ENCODE measurements around the gene PDE4D. TPM values are rescaled to one million over a fixed set of nuclear protein-coding genes. Genes with fewer than 3 reads are reported as not detected.
A peak's percentile ranks its signal among the peaks of the same experiment; 100 is the strongest.

The PDE4D gene
- total RNA-seq, 1 experiment from 2014 or later, result 32.5 TPM

- no peaks in the 10 kb centered on the region; the same call in 1 of the 2 replicates for H3K9me3 ChIP-seq (replicated peaks)
- H3K27ac ChIP-seq, result peak overlapping the region; percentile 84
- no peaks in the 10 kb centered on the region for H3K27me3 ChIP-seq
- peak overlapping the region; percentile 53 for H3K4me3 ChIP-seq
- peaks cover 50% of the 10 kb centered on the region for H3K4me1 ChIP-seq
- no peaks in the 10 kb centered on the region for H3K36me3 ChIP-seq
- peak in 1 of 2 experiments; percentile 24 for DNase-seq
These were observed 767.4 kb downstream of the PDE4D start for GRCh38 chr5:59126016-59126707.

GRCh38 chr5:59125011-59125961 is 768.2 kb downstream of the PDE4D start:
- Histone ChIP-seq H3K4me3 (peak overlapping the region; percentile 28), H3K27ac (peak overlapping the region; percentile 84), H3K4me1 (peaks cover 50% of the 10 kb centered on the region), H3K9me3 (replicated peaks) (no peaks in the 10 kb centered on the region; the same call in 1 of the 2 replicates), H3K27me3 (no peaks in the 10 kb centered on the region), H3K36me3 (no peaks in the 10 kb centered on the region)
- peak; percentile 56 to 77 for DNase-seq

DNA sequence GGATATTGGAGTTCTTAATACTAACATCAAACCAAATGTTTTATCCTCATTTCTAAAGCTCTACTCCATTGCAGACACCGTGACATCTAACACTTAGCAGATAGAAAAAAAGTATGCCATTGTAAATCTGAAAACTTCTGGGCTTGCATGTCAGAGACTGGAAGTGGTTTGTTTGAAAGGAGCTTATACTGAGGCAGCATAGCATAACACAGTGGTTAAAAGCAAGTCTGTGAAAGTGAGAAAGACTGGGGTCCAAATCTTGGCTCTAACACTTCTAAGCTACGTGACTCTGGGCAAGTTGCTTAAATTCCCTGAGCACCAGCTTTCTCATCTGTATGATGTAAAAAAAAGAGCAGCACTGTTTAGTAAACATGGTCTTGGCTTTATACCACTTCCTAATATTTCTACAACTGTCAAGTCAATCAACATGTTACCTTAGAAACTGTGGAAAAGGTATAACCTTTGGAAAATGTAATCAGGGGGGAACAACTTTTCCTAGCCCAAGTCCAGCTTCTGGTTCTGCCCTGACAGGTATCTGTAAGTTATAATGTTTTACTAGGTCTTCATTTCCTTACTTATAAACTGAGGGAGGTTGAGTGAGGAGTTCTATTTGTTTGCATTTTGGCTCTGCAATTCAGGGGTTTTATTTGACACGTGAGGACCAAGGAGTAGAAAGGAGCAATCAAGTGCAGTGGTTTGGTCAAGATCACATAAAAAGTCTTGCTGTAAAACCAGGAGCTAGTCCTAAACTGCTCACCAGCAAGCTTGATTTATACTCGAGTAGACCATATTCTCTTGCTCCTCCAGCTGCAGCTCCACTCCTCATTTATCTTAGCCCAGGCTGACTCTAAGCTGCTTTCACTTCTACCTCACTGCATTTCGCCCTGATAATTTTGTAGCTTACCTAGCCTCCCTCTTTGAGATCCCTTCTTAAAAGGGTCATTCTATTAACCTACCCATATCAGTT is 769.6 kb downstream of the PDE4D start:
- Histone ChIP-seq H3K27ac (peak overlapping the region; percentile 84), H3K4me1 (peaks cover 46% of the 10 kb centered on the region), H3K36me3 (no peaks in the 10 kb centered on the region), H3K4me3 (no peak overlapping the region), H3K27me3 (no peaks in the 10 kb centered on the region), H3K9me3 (replicated peaks) (no peaks in the 10 kb centered on the region; the same call in 1 of the 2 replicates)
- peak in 1 of 2 experiments; percentile 35 for DNase-seq

- Histone ChIP-seq H3K4me3 (no peak overlapping the region), H3K36me3 (no peaks in the 10 kb centered on the region), H3K27me3 (no peaks in the 10 kb centered on the region), H3K9me3 (replicated peaks) (no peaks in the 10 kb centered on the region; the same call in 1 of the 2 replicates), H3K27ac (no peak overlapping the region), H3K4me1 (peaks cover 23% of the 10 kb centered on the region)
- no peak for DNase-seq
These were observed 774.0 kb downstream of the PDE4D start for GRCh38 chr5:59119480-59119879.

- Histone ChIP-seq H3K27me3 (no peaks in the 10 kb centered on the region), H3K36me3 (no peaks in the 10 kb centered on the region), H3K4me1 (peaks cover 8% of the 10 kb centered on the region), H3K4me3 (no peak overlapping the region), H3K9me3 (replicated peaks) (no peaks in the 10 kb centered on the region; the same call in 1 of the 2 replicates), H3K27ac (no peak overlapping the region)
- no peak for DNase-seq
These were observed 776.2 kb downstream of the PDE4D start for GRCh38 chr5:59117320-59117719.

DNA sequence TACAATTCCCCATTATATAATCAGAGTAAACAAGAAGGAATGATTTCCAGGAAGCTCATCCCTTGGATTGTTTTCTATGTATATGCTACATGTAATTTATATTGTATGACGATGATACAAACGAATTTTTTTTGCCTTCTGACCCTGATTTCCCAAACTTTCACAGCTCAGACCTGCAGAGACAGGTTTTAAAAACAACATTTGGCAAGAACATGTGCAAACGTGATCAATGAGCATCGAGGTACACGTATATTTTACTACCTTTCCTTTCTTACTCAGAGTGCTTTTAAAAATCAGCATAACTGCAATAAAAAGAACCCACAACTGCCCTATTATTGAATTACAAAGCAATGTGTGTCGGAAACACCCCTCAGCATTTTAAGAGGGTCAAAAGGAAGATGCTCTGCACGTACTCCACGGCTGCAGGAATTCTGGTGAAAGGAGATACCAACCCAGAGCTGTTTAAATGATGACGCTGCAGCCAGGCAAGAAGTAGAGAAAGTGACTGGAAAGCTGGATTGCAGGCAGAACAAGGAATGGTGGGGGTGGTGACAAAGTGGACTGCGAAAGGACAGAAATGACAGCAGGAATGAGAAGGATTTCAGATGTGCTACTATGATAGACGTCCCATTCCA is 777.2 kb downstream of the PDE4D start:
- H3K4me1 ChIP-seq, result peaks cover 8% of the 10 kb centered on the region
- H3K27ac ChIP-seq, result no peak overlapping the region
- H3K9me3 ChIP-seq (replicated peaks), result no peaks in the 10 kb centered on the region; the same call in 1 of the 2 replicates
- DNase-seq, result no peak
- H3K36me3 ChIP-seq, result no peaks in the 10 kb centered on the region
- no peaks in the 10 kb centered on the region for H3K27me3 ChIP-seq
- no peak overlapping the region for H3K4me3 ChIP-seq

- H3K9me3 ChIP-seq (replicated peaks), result no peaks in the 10 kb centered on the region
- no peaks in the 10 kb centered on the region for H3K36me3 ChIP-seq
- peaks cover 8% of the 10 kb centered on the region for H3K4me1 ChIP-seq
- no peaks in the 10 kb centered on the region for H3K27me3 ChIP-seq
- no peak overlapping the region for H3K4me3 ChIP-seq
- H3K27ac ChIP-seq, result no peak overlapping the region
- DNase-seq, result peak in 1 of 2 experiments; percentile 12
These were observed 778.2 kb downstream of the PDE4D start for GRCh38 chr5:59115345-59115744.

GRCh38 chr5:59109383-59109782 is 784.1 kb downstream of the PDE4D start:
- Histone ChIP-seq H3K36me3 (no peaks in the 10 kb centered on the region), H3K4me1 (peaks cover 1% of the 10 kb centered on the region), H3K9me3 (replicated peaks) (no peaks in the 10 kb centered on the region), H3K27ac (no peak overlapping the region), H3K27me3 (no peaks in the 10 kb centered on the region), H3K4me3 (no peak overlapping the region)
- no peak for DNase-seq

- no peaks in the 10 kb centered on the region for H3K27me3 ChIP-seq
- no peak overlapping the region for H3K27ac ChIP-seq
- no peaks in the 10 kb centered on the region for H3K9me3 ChIP-seq (replicated peaks)
- no peaks in the 10 kb centered on the region for H3K36me3 ChIP-seq
- DNase-seq, result peak in 1 of 2 experiments; percentile 17
- H3K4me1 ChIP-seq, result peaks cover 18% of the 10 kb centered on the region
- H3K4me3 ChIP-seq, result no peak overlapping the region
These were observed 785.8 kb downstream of the PDE4D start for GRCh38 chr5:59107692-59108091.

- Histone ChIP-seq H3K27me3 (no peaks in the 10 kb centered on the region), H3K36me3 (no peaks in the 10 kb centered on the region), H3K4me1 (peaks cover 18% of the 10 kb centered on the region), H3K27ac (no peak overlapping the region), H3K4me3 (no peak overlapping the region), H3K9me3 (replicated peaks) (no peaks in the 10 kb centered on the region)
- peak in 1 of 2 experiments; percentile 6 for DNase-seq
These were observed 789.0 kb downstream of the PDE4D start for GRCh38 chr5:59104400-59105127.

GRCh38 chr5:59103303-59103702 is 790.2 kb downstream of the PDE4D start:
- DNase-seq, result peak; percentile 58 to 66
- H3K4me1 ChIP-seq, result peaks cover 23% of the 10 kb centered on the region
- H3K36me3 ChIP-seq, result no peaks in the 10 kb centered on the region
- no peaks in the 10 kb centered on the region for H3K27me3 ChIP-seq
- no peak overlapping the region for H3K4me3 ChIP-seq
- no peaks in the 10 kb centered on the region for H3K9me3 ChIP-seq (replicated peaks)
- peak overlapping the region; percentile 18; the same call in 1 of the 2 replicates for H3K27ac ChIP-seq

DNA sequence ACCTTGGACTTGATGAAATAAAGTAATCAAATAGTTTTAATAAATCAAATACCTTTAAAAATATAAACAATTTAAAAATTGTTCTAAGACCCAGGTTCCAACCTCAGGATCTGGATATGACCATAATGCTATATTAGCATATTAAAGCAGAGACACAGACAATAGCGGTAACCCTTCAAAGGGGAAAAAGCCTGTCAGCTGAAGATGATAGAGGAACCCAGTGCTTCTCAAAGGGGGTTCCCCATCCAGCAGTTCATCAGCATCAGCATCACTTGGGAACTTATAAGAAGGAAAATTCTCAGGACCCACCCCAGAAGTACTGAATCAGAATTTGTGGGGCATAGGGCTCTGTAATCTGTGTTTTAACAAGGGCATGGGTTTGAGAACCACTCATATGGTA is 791.1 kb downstream of the PDE4D start:
- Histone ChIP-seq H3K27me3 (no peaks in the 10 kb centered on the region), H3K27ac (no peak overlapping the region), H3K4me1 (peaks cover 23% of the 10 kb centered on the region), H3K4me3 (no peak overlapping the region), H3K9me3 (replicated peaks) (no peaks in the 10 kb centered on the region), H3K36me3 (no peaks in the 10 kb centered on the region)
- DNase-seq, result no peak

DNA sequence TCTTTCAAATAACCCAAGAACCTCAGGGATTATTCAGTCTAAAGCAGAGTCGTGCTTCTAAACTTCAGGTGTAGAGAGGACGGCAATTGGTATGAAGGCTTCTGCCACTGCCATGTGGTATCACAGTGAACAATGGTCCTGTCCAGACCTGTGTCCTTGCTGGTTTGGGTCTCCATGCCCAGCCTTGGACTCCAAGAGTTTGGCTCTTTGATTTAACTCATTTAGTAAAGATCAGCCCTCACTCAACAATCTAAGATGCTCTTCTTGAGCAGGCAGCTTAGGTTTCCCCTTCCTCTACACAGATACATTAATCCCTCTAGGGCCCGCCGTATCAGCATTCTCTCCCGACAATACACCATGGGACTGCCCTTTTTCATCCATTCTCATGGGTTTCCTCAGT is 792.7 kb downstream of the PDE4D start:
- Histone ChIP-seq H3K27me3 (no peaks in the 10 kb centered on the region), H3K27ac (no peak overlapping the region), H3K4me1 (peaks cover 23% of the 10 kb centered on the region), H3K36me3 (no peaks in the 10 kb centered on the region), H3K9me3 (replicated peaks) (no peaks in the 10 kb centered on the region), H3K4me3 (no peak overlapping the region)
- no peak for DNase-seq

All from SJCRH30 (cell line).